HepG2 (cell line): ENCODE results near the gene TUBB4B. TPM values are rescaled to one million over a fixed set of nuclear protein-coding genes. Genes with fewer than 3 reads are reported as not detected.

ENCODE experiments used
- CBX5 ChIP-seq: sonication (generic); formaldehyde crosslinking; IDR thresholded peaks from 2 replicates; pipeline ENCODE4 v1.4.0; 2020; ENCODE audit warnings: missing genetic modification reagents, borderline replicate concordance
- CREB1 ChIP-seq, 2 experiments: fragments of 450-650 bp in 1 of 2; IDR thresholded peaks; 2 replicates each; pipeline ENCODE4 v1.6.1; 2016 to 2017; ENCODE audit warnings: control low read depth in 1 of 2, mild to moderate bottlenecking in 1 of 2, missing compliant biosample characterization in 1 of 2, missing genetic modification characterization in 1 of 2
- DNMT3B ChIP-seq: conservative IDR thresholded peaks from 2 replicates; pipeline ENCODE4 v1.6.1; 2016; ENCODE audit warnings: missing biosample characterization, control low read depth
- DPF2 ChIP-seq: sonication (generic); formaldehyde crosslinking; IDR thresholded peaks from 2 replicates; pipeline ENCODE4 v1.4.0; 2020; ENCODE audit warnings: mild to moderate bottlenecking, low read depth, missing genetic modification reagents, borderline replicate concordance
- ELF1 ChIP-seq: sonication (generic); formaldehyde crosslinking; IDR thresholded peaks from 2 replicates; pipeline ENCODE4 v1.4.0; 2020; ENCODE audit warnings: missing genetic modification reagents
- GATAD1 ChIP-seq: IDR thresholded peaks from 2 replicates; pipeline ENCODE4 v1.6.1; 2016; ENCODE audit warnings: missing genetic modification reagents, missing compliant biosample characterization
- HNRNPLL ChIP-seq: fragments of 200-400 bp; formaldehyde crosslinking; IDR thresholded peaks from 2 replicates; pipeline ENCODE4 v1.6.1; 2017; ENCODE audit warnings: mild to moderate bottlenecking, low read depth, low read length; ENCODE audit not compliant: poor library complexity, severe bottlenecking
- HOXA3 ChIP-seq: sonication (generic); formaldehyde crosslinking; IDR thresholded peaks from 2 replicates; pipeline ENCODE4 v1.5.0; 2020; ENCODE audit warnings: missing genetic modification reagents
- MED13 ChIP-seq: sonication (generic); formaldehyde crosslinking; IDR thresholded peaks from 2 replicates; pipeline ENCODE4 v1.5.0; 2020; ENCODE audit warnings: missing genetic modification reagents
- MIER3 ChIP-seq: IDR thresholded peaks from 2 replicates; pipeline ENCODE4 v1.6.1; 2016; ENCODE audit warnings: missing compliant biosample characterization, borderline replicate concordance
- PHF8 ChIP-seq: sonication (generic); formaldehyde crosslinking; IDR thresholded peaks from 2 replicates; pipeline ENCODE4 v1.5.0; 2020; ENCODE audit warnings: missing genetic modification reagents
- PTBP1 ChIP-seq: fragments of 200-400 bp; formaldehyde crosslinking; IDR thresholded peaks from 2 replicates; pipeline ENCODE4 v1.6.1; 2018; ENCODE audit warnings: low read length, low read depth; ENCODE audit not compliant: poor library complexity, severe bottlenecking
- SALL1 ChIP-seq: sonication (generic); formaldehyde crosslinking; IDR thresholded peaks from 2 replicates; pipeline ENCODE4 v1.8.0; 2022; ENCODE audit warnings: mild to moderate bottlenecking, missing genetic modification reagents
- SMAD9 ChIP-seq: sonication (generic); formaldehyde crosslinking; IDR thresholded peaks from 2 replicates; pipeline ENCODE4 v1.5.1; 2020; ENCODE audit warnings: mild to moderate bottlenecking, missing genetic modification reagents
- SYNCRIP ChIP-seq: fragments of 200-400 bp; formaldehyde crosslinking; IDR thresholded peaks from 2 replicates; pipeline ENCODE4 v1.6.1; 2018; ENCODE audit warnings: mild to moderate bottlenecking, low read depth, low read length; ENCODE audit not compliant: insufficient read depth
- THYN1 ChIP-seq: sonication (generic); formaldehyde crosslinking; IDR thresholded peaks from 2 replicates; pipeline ENCODE4 v1.8.1; 2023; ENCODE audit warnings: low read depth, mild to moderate bottlenecking, moderate library complexity, missing genetic modification reagents, borderline replicate concordance
- ZBTB3 ChIP-seq: sonication (generic); formaldehyde crosslinking; IDR thresholded peaks from 2 replicates; pipeline ENCODE4 v1.4.0; 2020; ENCODE audit warnings: low read depth, mild to moderate bottlenecking, moderate library complexity, missing genetic modification reagents, borderline replicate concordance
- ZNF670 ChIP-seq: sonication (generic); formaldehyde crosslinking; IDR thresholded peaks from 2 replicates; pipeline ENCODE4 v1.8.0; 2022; ENCODE audit warnings: mild to moderate bottlenecking, missing genetic modification reagents, borderline replicate concordance
- ZNF850 ChIP-seq: sonication (generic); formaldehyde crosslinking; conservative IDR thresholded peaks from 2 replicates; pipeline ENCODE4 v1.9.0; 2021; ENCODE audit warnings: mild to moderate bottlenecking, missing genetic modification reagents
- polyA plus RNA-seq, 8 experiments: library from polyadenylated mRNA; depleted of rRNA in 3 of 8; stranded (reverse) in 7 of 8; unstranded in 1 of 8; fragments of >200 nt; fragmentation: Illumina TruSeq in 4 of 8; extraction: Trizol in 4 of 8; gene quantifications; 2 replicates each; pipeline versions ENCODE4 v1.2.1 to v1.2.3, GENCODE V29; 2011 to 2016; ENCODE audit warnings: low read depth in 4 of 8, missing spikeins in 1 of 8, mixed read lengths in 1 of 8; ENCODE audit not compliant: insufficient read depth in 1 of 8
- total RNA-seq, 5 experiments: library from RNA; depleted of rRNA; stranded (reverse); fragments of >200 nt; fragmentation: Illumina TruSeq; extraction: Trizol; gene quantifications; 2 replicates each; pipeline ENCODE4 v1.2.3, GENCODE V29; 2016; ENCODE audit warnings: low read depth in 1 of 5
- TF ChIP-seq, protein P1 (sequence below): sonication (generic); formaldehyde crosslinking; IDR thresholded peaks from 2 replicates; pipeline ENCODE4 v1.8.1; 2023; ENCODE audit warnings: mild to moderate bottlenecking, moderate library complexity, missing genetic modification reagents
- TF ChIP-seq, protein P2 (sequence below): sonication (generic); formaldehyde crosslinking; IDR thresholded peaks from 2 replicates; pipeline ENCODE4 v1.4.0; 2020; ENCODE audit warnings: missing genetic modification reagents
- TF ChIP-seq, protein P3 (sequence below): sonication (generic); formaldehyde crosslinking; IDR thresholded peaks from 2 replicates; pipeline ENCODE4 v1.4.0; 2020; ENCODE audit warnings: missing genetic modification reagents
- TF ChIP-seq, protein P4 (sequence below): sonication (generic); formaldehyde crosslinking; IDR thresholded peaks from 2 replicates; pipeline ENCODE4 v1.5.0; 2020; ENCODE audit warnings: mild to moderate bottlenecking, missing genetic modification reagents

The TUBB4B gene
- total and polyA plus RNA-seq, 2 of the 13 experiments (the other 11 are each of a cell fraction or from before 2014, with no cell fraction given), result 182 to 412 TPM

DNA sequence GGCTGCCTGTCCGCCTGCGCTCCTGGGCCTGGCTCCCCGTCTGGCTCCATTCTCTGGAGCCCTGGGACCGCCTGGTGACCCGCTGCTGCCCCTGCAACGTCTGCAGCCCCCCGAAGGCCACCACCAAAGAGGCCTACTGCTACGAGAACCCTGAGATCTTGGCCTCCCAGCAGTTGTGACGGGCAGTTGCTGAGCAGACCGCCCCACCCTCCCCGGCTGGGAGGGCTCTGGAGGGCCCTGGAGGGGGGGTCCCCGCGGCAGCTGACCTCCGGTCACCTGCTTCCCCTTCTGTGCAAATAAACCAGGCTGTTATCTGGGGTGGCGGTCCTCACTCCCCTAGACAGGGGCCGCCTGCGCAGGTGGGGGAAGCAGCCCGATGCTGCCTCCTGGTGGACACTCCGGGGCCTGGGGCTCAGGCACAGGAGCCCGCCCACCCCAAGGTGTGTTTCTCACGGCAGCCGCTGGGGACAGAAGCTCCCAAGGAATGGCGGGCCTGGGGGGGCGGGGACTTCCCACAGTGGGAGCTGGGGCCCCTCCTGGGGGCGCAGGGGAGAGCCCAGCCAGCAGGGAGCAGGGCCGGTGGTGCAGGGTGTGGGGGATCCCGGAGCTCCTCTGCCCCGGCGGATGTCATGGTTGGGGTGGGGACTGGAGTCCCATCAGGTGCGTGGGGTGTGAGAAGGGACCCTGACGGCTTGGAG lies 4.7 kb upstream of the TUBB4B start (continued):
- peak; percentile 77; the same call in 1 of the 2 replicates for TF ChIP-seq GATAD1 (CRISPR knock-in tag)
- no peak for TF ChIP-seq SYNCRIP
- TF ChIP-seq, protein P1, sequence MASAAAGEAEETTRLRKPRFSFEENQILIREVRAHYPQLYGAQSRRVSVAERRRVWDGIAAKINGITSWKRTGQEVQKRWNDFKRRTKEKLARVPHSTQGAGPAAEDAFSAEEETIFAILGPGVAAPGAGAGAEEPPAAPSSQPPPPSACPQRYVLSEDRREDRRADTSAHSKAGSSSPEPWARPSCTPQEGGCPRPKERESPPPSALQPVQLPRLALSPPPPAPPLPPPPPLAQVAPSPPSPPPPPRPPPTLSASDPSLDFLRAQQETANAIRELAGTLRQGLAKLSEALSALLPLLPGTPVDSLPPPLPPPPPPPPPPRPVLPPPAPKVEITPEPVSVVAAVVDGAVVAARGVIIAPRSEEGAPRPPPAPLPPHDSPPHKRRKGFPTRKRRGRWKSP, result no peak; the same call in 1 of the 2 replicates
- TF ChIP-seq CREB1 (IDR thresholded peaks at IDR 0.05), result no peak
- TF ChIP-seq CREB1 (CRISPR knock-in tag; IDR thresholded peaks at IDR 0.05), result no peak
- peak; percentile 88 for TF ChIP-seq HOXA3 (CRISPR knock-in tag)
- TF ChIP-seq SMAD9 (CRISPR knock-in tag), result no peak
- TF ChIP-seq MIER3 (CRISPR knock-in tag), result no peak
- TF ChIP-seq ZBTB3 (CRISPR knock-in tag), result no peak
- peak; percentile 49 for TF ChIP-seq ELF1 (CRISPR knock-in tag)
- no peak for TF ChIP-seq THYN1
- TF ChIP-seq DPF2, result no peak
- TF ChIP-seq PTBP1, result no peak
- no peak for TF ChIP-seq ZNF670 (CRISPR knock-in tag)
- 0 out of 2 replicates have a peak, but pooled peaks have one; percentile 23 for TF ChIP-seq DNMT3B (CRISPR knock-in tag)
- TF ChIP-seq CBX5 (CRISPR knock-in tag), result peak; percentile 29; the same call in 1 of the 2 replicates
- peak; percentile 77 for TF ChIP-seq HNRNPLL
- TF ChIP-seq PHF8 (CRISPR knock-in tag), result no peak; the same call in 1 of the 2 replicates
- TF ChIP-seq, protein P2, sequence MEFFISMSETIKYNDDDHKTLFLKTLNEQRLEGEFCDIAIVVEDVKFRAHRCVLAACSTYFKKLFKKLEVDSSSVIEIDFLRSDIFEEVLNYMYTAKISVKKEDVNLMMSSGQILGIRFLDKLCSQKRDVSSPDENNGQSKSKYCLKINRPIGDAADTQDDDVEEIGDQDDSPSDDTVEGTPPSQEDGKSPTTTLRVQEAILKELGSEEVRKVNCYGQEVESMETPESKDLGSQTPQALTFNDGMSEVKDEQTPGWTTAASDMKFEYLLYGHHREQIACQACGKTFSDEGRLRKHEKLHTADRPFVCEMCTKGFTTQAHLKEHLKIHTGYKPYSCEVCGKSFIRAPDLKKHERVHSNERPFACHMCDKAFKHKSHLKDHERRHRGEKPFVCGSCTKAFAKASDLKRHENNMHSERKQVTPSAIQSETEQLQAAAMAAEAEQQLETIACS (CRISPR knock-in tag), result no peak
- TF ChIP-seq, protein P3, sequence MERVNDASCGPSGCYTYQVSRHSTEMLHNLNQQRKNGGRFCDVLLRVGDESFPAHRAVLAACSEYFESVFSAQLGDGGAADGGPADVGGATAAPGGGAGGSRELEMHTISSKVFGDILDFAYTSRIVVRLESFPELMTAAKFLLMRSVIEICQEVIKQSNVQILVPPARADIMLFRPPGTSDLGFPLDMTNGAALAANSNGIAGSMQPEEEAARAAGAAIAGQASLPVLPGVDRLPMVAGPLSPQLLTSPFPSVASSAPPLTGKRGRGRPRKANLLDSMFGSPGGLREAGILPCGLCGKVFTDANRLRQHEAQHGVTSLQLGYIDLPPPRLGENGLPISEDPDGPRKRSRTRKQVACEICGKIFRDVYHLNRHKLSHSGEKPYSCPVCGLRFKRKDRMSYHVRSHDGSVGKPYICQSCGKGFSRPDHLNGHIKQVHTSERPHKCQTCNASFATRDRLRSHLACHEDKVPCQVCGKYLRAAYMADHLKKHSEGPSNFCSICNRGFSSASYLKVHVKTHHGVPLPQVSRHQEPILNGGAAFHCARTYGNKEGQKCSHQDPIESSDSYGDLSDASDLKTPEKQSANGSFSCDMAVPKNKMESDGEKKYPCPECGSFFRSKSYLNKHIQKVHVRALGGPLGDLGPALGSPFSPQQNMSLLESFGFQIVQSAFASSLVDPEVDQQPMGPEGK (CRISPR knock-in tag), result peak; percentile 99
- TF ChIP-seq, protein P4, sequence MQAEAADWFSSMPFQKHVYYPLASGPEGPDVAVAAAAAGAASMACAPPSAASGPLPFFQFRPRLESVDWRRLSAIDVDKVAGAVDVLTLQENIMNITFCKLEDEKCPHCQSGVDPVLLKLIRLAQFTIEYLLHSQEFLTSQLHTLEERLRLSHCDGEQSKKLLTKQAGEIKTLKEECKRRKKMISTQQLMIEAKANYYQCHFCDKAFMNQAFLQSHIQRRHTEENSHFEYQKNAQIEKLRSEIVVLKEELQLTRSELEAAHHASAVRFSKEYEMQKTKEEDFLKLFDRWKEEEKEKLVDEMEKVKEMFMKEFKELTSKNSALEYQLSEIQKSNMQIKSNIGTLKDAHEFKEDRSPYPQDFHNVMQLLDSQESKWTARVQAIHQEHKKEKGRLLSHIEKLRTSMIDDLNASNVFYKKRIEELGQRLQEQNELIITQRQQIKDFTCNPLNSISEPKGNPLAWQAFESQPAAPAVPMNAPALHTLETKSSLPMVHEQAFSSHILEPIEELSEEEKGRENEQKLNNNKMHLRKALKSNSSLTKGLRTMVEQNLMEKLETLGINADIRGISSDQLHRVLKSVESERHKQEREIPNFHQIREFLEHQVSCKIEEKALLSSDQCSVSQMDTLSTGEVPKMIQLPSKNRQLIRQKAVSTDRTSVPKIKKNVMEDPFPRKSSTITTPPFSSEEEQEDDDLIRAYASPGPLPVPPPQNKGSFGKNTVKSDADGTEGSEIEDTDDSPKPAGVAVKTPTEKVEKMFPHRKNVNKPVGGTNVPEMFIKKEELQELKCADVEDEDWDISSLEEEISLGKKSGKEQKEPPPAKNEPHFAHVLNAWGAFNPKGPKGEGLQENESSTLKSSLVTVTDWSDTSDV (CRISPR knock-in tag), result no peak
- peak; percentile 84 for TF ChIP-seq SALL1 (CRISPR knock-in tag)
- TF ChIP-seq ZNF850, result no peak
- no peak for TF ChIP-seq MED13 (CRISPR knock-in tag)
